HEK293 (cell line): Measurements from ENCODE around the gene ADAMTS2.

Experiments
- CTCF ChIA-PET: fragments of 350-600 bp; formaldehyde crosslinking; extraction: SDS; loops from one replicate; lab custom pipeline; 2021; ENCODE audit warnings: antibody characterized with exemption; lab: Yijun Ruan, JAX
- POLR2A ChIA-PET: fragments of 300-600 bp; formaldehyde crosslinking; extraction: SDS; loops from one replicate; lab custom pipeline; 2020; ENCODE audit warnings: antibody characterized with exemption, inconsistent platforms; lab: Yijun Ruan, JAX
- H3K27ac ChIP-seq: fragments of 200-500 bp; sonication (Bioruptor generic); 2 replicates; pipeline ENCODE4 v1.5.1; 2014; ENCODE audit warnings: low read depth, low read length, control low read depth, inconsistent platforms; ENCODE audit errors: extremely low read depth
- H3K36me3 ChIP-seq, 2 experiments: fragments of 200-500 bp in 1 of 2; sonication (Bioruptor generic) in 1 of 2; 1 replicate in 1 of 2; 2 replicates in 1 of 2; pipeline ENCODE4 v1.5.1; 2014 to 2017; ENCODE audit warnings: inconsistent platforms in 2 of 2, low read length in 2 of 2; ENCODE audit not compliant: control insufficient read depth in 2 of 2, insufficient read depth in 1 of 2
- H3K4me1 ChIP-seq: fragments of 200-500 bp; sonication (Bioruptor generic); 2 replicates; pipeline ENCODE4 v1.5.1; 2014; ENCODE audit warnings: mild to moderate bottlenecking, low read length, inconsistent platforms; ENCODE audit not compliant: control insufficient read depth, insufficient read depth
- H3K4me3 ChIP-seq: 2 replicates; pipeline ENCODE4 v1.5.1; 2011; ENCODE audit warnings: low read depth, mild to moderate bottlenecking, control low read depth, low read length, moderate library complexity
- H3K9me3 ChIP-seq: fragments of 200-500 bp; sonication (Bioruptor generic); 2 replicates; pipeline ENCODE4 v1.5.1; 2014; ENCODE audit warnings: low read depth, low read length, inconsistent platforms; ENCODE audit not compliant: control insufficient read depth, insufficient read depth
- CTCF ChIP-seq: fragments of 450-650 bp; formaldehyde crosslinking; IDR thresholded peaks from 2 replicates; pipeline ENCODE4 v1.5.1; 2016; ENCODE audit warnings: missing biosample characterization, missing genetic modification characterization
- ELK4 ChIP-seq: IDR thresholded peaks from 2 replicates; pipeline ENCODE4 v1.6.1; 2011; ENCODE audit warnings: mild to moderate bottlenecking, low read depth, low read length, borderline replicate concordance
- GFI1B ChIP-seq: fragments of 450-650 bp; formaldehyde crosslinking; IDR thresholded peaks from 2 replicates; pipeline ENCODE4 v1.5.1; 2016; ENCODE audit warnings: missing biosample characterization, missing genetic modification characterization
- GLI4 ChIP-seq: fragments of 450-650 bp; formaldehyde crosslinking; IDR thresholded peaks from 2 replicates; pipeline ENCODE4 v1.5.1; 2016; ENCODE audit warnings: missing biosample characterization, missing genetic modification characterization
- GLIS2 ChIP-seq: fragments of 450-650 bp; formaldehyde crosslinking; IDR thresholded peaks from 2 replicates; pipeline ENCODE4 v1.5.1; 2016; ENCODE audit warnings: missing biosample characterization, missing genetic modification characterization
- IKZF3 ChIP-seq: fragments of 450-650 bp; IDR thresholded peaks from 2 replicates; pipeline ENCODE4 v1.5.0; 2018; ENCODE audit warnings: missing biosample characterization, mild to moderate bottlenecking, missing genetic modification characterization, moderate library complexity
- KLF8 ChIP-seq: fragments of 450-650 bp; formaldehyde crosslinking; IDR thresholded peaks from 2 replicates; pipeline ENCODE4 v1.5.1; 2016; ENCODE audit warnings: missing biosample characterization, missing genetic modification characterization
- SP3 ChIP-seq: fragments of 450-650 bp; formaldehyde crosslinking; IDR thresholded peaks from 2 replicates; pipeline ENCODE4 v1.5.1; 2016; ENCODE audit warnings: missing biosample characterization, missing genetic modification characterization
- TRIM28 ChIP-seq: IDR thresholded peaks from 2 replicates; pipeline ENCODE4 v1.6.1; 2011; ENCODE audit warnings: low read length, control low read depth, borderline replicate concordance
- ZFP69B ChIP-seq: fragments of 450-650 bp; formaldehyde crosslinking; IDR thresholded peaks from 2 replicates; pipeline ENCODE4 v1.5.1; 2016; ENCODE audit warnings: missing biosample characterization, missing genetic modification characterization
- ZNF175 ChIP-seq: fragments of 450-650 bp; formaldehyde crosslinking; IDR thresholded peaks from 2 replicates; pipeline ENCODE4 v1.5.1; 2016; ENCODE audit warnings: missing biosample characterization, missing genetic modification characterization
- ZNF19 ChIP-seq: fragments of 450-650 bp; formaldehyde crosslinking; IDR thresholded peaks from 2 replicates; pipeline ENCODE4; 2016; ENCODE audit warnings: missing biosample characterization, missing genetic modification characterization, low read depth
- ZNF266 ChIP-seq: fragments of 450-650 bp; formaldehyde crosslinking; IDR thresholded peaks from 2 replicates; pipeline ENCODE4 v1.5.1; 2016; ENCODE audit warnings: missing biosample characterization, missing genetic modification characterization, low read depth
- ZNF354C ChIP-seq: fragments of 450-650 bp; formaldehyde crosslinking; IDR thresholded peaks from 2 replicates; pipeline ENCODE4 v1.5.1; 2016; ENCODE audit warnings: missing biosample characterization, missing genetic modification characterization, low read depth, borderline replicate concordance
- ZNF473 ChIP-seq: fragments of 450-650 bp; formaldehyde crosslinking; IDR thresholded peaks from 2 replicates; pipeline ENCODE4 v1.5.1; 2017; ENCODE audit warnings: missing biosample characterization, missing genetic modification characterization
- ZNF529 ChIP-seq: fragments of 450-650 bp; formaldehyde crosslinking; IDR thresholded peaks from 2 replicates; pipeline ENCODE4 v1.5.1; 2017; ENCODE audit warnings: missing genetic modification characterization, missing biosample characterization; ENCODE audit not compliant: insufficient replicate concordance
- ZNF544 ChIP-seq: fragments of 450-650 bp; formaldehyde crosslinking; IDR thresholded peaks from 2 replicates; pipeline ENCODE4 v1.5.0; 2017; ENCODE audit warnings: missing biosample characterization, missing genetic modification characterization
- ZNF558 ChIP-seq: fragments of 450-650 bp; formaldehyde crosslinking; IDR thresholded peaks from 2 replicates; pipeline ENCODE4 v1.5.1; 2016; ENCODE audit warnings: missing biosample characterization, missing genetic modification characterization
- ZNF623 ChIP-seq: fragments of 450-650 bp; formaldehyde crosslinking; IDR thresholded peaks from 2 replicates; pipeline ENCODE4 v1.5.1; 2016; ENCODE audit warnings: missing biosample characterization, missing genetic modification characterization
- ZNF664 ChIP-seq: fragments of 450-650 bp; formaldehyde crosslinking; IDR thresholded peaks from 2 replicates; pipeline ENCODE4 v1.5.1; 2016; ENCODE audit warnings: missing biosample characterization, missing genetic modification characterization
- ZNF677 ChIP-seq: fragments of 450-650 bp; IDR thresholded peaks from 2 replicates; pipeline ENCODE4 v1.5.0; 2018; ENCODE audit warnings: missing biosample characterization, mild to moderate bottlenecking, missing genetic modification characterization, moderate library complexity
- TF ChIP-seq, protein P1 (sequence below): fragments of 450-650 bp; formaldehyde crosslinking; conservative IDR thresholded peaks from 2 replicates; pipeline ENCODE4 v1.5.1; 2016; ENCODE audit warnings: low read depth, missing biosample characterization, missing genetic modification characterization
- TF ChIP-seq, protein P2 (sequence below): fragments of 450-650 bp; formaldehyde crosslinking; IDR thresholded peaks from 2 replicates; pipeline ENCODE4 v1.5.1; 2017; ENCODE audit warnings: missing biosample characterization, missing genetic modification characterization

ADAMTS2 gene

DNA sequence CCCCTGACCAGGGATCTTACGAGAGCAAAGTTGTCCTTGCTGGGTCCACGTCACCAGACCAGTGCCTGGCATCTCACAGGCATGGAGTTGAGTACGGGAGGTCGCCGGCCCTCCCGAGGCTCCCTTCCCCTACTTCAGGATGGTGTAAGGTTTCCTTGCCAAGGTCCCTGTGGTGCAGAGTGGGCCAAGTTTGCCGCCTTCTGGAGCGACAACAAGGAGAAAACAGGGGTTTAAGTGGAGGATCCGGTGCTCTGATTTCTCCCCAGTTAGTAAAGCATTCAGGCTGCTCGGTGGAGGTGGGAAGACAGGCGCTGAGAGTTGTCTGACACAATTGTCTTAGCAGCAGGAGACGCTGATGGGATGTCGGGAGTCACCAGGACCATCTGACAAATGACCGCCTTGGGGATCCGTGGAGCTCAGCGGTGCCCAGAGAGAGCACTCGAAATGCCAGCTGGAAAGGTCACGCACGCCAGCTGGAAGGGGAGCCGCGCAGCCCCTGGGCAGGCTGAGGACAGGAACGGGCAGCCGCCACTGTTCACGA is 37.3 kb downstream of the ADAMTS2 start:
- Histone ChIP-seq H3K36me3 (no peaks in the 10 kb centered on the region), H3K9me3 (no peaks in the 10 kb centered on the region)
- TF ChIP-seq ZNF354C (tag by site-specific recombination), result no peak
- no peak for TF ChIP-seq ZNF529 (tag by site-specific recombination)
- TF ChIP-seq KLF8, result no peak
- TF ChIP-seq GFI1B, result no peak
- no peak for TF ChIP-seq TRIM28
- TF ChIP-seq ZNF175, result no peak
- TF ChIP-seq SP3 (tag by site-specific recombination), result no peak
- TF ChIP-seq ZNF266, result no peak
- TF ChIP-seq IKZF3 (tag by site-specific recombination), result no peak
- TF ChIP-seq ZNF558 (tag by site-specific recombination), result no peak
- TF ChIP-seq ZFP69B, result no peak
- TF ChIP-seq, protein P1, sequence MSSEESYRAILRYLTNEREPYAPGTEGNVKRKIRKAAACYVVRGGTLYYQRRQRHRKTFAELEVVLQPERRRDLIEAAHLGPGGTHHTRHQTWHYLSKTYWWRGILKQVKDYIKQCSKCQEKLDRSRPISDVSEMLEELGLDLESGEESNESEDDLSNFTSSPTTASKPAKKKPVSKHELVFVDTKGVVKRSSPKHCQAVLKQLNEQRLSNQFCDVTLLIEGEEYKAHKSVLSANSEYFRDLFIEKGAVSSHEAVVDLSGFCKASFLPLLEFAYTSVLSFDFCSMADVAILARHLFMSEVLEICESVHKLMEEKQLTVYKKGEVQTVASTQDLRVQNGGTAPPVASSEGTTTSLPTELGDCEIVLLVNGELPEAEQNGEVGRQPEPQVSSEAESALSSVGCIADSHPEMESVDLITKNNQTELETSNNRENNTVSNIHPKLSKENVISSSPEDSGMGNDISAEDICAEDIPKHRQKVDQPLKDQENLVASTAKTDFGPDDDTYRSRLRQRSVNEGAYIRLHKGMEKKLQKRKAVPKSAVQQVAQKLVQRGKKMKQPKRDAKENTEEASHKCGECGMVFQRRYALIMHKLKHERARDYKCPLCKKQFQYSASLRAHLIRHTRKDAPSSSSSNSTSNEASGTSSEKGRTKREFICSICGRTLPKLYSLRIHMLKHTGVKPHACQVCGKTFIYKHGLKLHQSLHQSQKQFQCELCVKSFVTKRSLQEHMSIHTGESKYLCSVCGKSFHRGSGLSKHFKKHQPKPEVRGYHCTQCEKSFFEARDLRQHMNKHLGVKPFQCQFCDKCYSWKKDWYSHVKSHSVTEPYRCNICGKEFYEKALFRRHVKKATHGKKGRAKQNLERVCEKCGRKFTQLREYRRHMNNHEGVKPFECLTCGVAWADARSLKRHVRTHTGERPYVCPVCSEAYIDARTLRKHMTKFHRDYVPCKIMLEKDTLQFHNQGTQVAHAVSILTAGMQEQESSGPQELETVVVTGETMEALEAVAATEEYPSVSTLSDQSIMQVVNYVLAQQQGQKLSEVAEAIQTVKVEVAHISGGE (tag by site-specific recombination), result no peak
- TF ChIP-seq CTCF (tag by site-specific recombination), result no peak
- TF ChIP-seq GLIS2 (tag by site-specific recombination), result no peak
- TF ChIP-seq GLI4, result no peak
- TF ChIP-seq, protein P2, sequence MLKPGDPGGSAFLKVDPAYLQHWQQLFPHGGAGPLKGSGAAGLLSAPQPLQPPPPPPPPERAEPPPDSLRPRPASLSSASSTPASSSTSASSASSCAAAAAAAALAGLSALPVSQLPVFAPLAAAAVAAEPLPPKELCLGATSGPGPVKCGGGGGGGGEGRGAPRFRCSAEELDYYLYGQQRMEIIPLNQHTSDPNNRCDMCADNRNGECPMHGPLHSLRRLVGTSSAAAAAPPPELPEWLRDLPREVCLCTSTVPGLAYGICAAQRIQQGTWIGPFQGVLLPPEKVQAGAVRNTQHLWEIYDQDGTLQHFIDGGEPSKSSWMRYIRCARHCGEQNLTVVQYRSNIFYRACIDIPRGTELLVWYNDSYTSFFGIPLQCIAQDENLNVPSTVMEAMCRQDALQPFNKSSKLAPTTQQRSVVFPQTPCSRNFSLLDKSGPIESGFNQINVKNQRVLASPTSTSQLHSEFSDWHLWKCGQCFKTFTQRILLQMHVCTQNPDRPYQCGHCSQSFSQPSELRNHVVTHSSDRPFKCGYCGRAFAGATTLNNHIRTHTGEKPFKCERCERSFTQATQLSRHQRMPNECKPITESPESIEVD (tag by site-specific recombination), result no peak
- no peak for TF ChIP-seq ZNF473
- no peak for TF ChIP-seq ZNF19 (tag by site-specific recombination)
- TF ChIP-seq, all 188 proteins: peak for 0
- CTCF ChIA-PET, result no interaction called here
- POLR2A ChIA-PET, result no interaction called here
- no peak overlapping the region for H3K4me3 ChIP-seq
- H3K4me1 ChIP-seq, result no peaks in the 10 kb centered on the region
- H3K27ac ChIP-seq, result no peak overlapping the region

- Histone ChIP-seq H3K9me3 (no peaks in the 10 kb centered on the region), H3K4me1 (no peaks in the 10 kb centered on the region), H3K4me3 (no peak overlapping the region), H3K36me3 (no peaks in the 10 kb centered on the region), H3K27ac (no peak overlapping the region)
- no peak for TF ChIP-seq ELK4
- TF ChIP-seq ZNF544 (tag by site-specific recombination), result no peak
- peak; percentile 85 for TF ChIP-seq ZNF623
- TF ChIP-seq ZNF664 (tag by site-specific recombination), result no peak
- TF ChIP-seq ZNF677, result no peak
- ChIA-PET POLR2A (no interaction called here), CTCF (no interaction called here)
Observed at GRCh38 chr5:179307013-179307800, 38.1 kb downstream of the ADAMTS2 start.
